ENCODE measurements around the gene POLR3E. TPM values are rescaled to one million over a fixed set of nuclear protein-coding genes. Genes with fewer than 3 reads are reported as not detected.

POLR3E gene
- total and polyA plus RNA-seq, 12 donors: 22.3 to 40.7 (median 30.6) TPM

DNA sequence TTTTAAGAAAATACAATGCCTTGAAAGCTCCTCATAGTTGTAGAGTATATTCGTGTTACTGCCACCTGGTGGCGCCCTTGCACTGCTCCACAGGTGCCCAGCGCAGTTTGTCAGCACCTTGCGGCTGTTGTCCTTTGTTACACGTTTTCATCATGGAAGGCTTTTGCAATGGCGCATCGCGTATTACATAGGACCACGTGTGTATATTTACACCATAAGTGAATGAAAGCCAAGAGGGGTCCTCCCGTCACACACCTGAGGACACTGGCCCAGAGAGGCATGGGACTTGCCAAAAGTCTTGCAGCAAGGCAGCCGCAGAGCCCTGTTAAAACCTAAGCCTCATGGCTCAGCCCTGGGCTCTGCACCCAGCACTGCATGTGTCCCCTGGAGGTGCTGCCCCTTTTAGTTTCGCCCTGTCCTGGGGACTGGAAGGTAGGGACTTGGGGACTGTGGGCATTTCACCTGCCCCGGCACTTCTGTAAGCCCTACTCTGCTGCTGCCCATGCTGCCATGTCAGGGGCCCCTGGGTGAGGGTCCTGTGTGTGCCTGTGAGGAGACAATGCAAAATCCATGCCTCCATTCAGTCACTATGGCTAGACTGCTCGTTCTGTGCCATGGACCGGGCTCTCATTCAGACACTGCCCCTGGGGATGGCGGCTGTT is 24.3 kb downstream of the POLR3E start:
- H3K27ac ChIP-seq: no peak overlapping the region
- H3K4me3 ChIP-seq: no peak overlapping the region
- H3K9me3 ChIP-seq: no peaks in the 10 kb centered on the region
- H3K36me3 ChIP-seq: peaks cover 0 to 100% (median 54%) of the 10 kb centered on the region in 9 donors
- DNase-seq: peak; percentile 50 to 59
- peak; percentile 39 to 73 (median 66) for ATAC-seq
- intact Hi-C loops (cut with DNase I): loop anchor here in 3 of 10 donors (10.0 kb wide), 2 partner anchors 93 to 1167 kb away; partner anchors contain the start of genes DNAH3 (in 2 of the 3) and LDAF1 (in 2 of the 3)
- H3K27me3 ChIP-seq: no peaks in the 10 kb centered on the region
- 49 to 50% methylated on average over 16 of the region's 16 CpGs for WGBS, 2 donors
- H3K4me1 ChIP-seq: peaks cover 0 to 15% (median 4%) of the 10 kb centered on the region in 9 donors
- TF ChIP-seq, protein P1, sequence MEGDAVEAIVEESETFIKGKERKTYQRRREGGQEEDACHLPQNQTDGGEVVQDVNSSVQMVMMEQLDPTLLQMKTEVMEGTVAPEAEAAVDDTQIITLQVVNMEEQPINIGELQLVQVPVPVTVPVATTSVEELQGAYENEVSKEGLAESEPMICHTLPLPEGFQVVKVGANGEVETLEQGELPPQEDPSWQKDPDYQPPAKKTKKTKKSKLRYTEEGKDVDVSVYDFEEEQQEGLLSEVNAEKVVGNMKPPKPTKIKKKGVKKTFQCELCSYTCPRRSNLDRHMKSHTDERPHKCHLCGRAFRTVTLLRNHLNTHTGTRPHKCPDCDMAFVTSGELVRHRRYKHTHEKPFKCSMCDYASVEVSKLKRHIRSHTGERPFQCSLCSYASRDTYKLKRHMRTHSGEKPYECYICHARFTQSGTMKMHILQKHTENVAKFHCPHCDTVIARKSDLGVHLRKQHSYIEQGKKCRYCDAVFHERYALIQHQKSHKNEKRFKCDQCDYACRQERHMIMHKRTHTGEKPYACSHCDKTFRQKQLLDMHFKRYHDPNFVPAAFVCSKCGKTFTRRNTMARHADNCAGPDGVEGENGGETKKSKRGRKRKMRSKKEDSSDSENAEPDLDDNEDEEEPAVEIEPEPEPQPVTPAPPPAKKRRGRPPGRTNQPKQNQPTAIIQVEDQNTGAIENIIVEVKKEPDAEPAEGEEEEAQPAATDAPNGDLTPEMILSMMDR (IDR thresholded peaks at IDR 0.05): peak; percentile 81 to 94 (median 91)

DNA sequence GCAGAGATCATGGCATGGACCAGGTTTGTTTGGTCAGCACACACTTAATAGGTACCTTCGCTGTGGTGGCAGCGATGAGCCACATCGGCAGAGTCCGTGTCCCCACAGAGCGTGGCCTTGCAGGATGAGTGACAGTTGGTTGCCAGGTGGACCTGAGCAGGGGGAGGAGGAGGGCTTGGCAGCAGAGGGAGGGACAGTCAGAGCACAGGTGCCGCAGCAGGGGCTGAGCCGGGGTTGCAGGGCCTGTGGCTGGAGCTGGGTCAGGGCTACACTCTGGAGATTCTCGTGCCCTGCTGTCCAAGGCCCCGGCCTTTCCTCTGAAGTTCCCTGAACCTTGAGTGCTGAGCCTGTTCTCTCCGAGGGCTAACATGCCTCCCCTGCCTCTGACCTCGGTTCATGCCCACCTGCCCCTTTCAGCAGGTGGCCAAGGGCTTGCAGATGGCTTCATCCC is 24.8 kb downstream of the POLR3E start:
- H3K27ac ChIP-seq: no peak overlapping the region
- DNase-seq: no peak
- no peaks in the 10 kb centered on the region for H3K27me3 ChIP-seq
- TF ChIP-seq, protein P1 (IDR thresholded peaks at IDR 0.05): no peak
- 93 to 98% methylated on average over 11 of the region's 11 CpGs for WGBS, 2 donors
- H3K36me3 ChIP-seq: peaks cover 3 to 100% (median 52%) of the 10 kb centered on the region in 9 donors
- H3K9me3 ChIP-seq: no peaks in the 10 kb centered on the region
- peak in 1 of 8 donors; percentile 8 for ATAC-seq
- peaks cover 0 to 15% (median 4%) of the 10 kb centered on the region in 9 donors for H3K4me1 ChIP-seq
- H3K4me3 ChIP-seq: no peak overlapping the region
- intact Hi-C loops (cut with DNase I): loop anchor here in 3 of 10 donors (10.0 kb wide), 2 partner anchors 93 to 1167 kb away; partner anchors contain the start of genes DNAH3 (in 2 of the 3) and LDAF1 (in 2 of the 3)

DNA sequence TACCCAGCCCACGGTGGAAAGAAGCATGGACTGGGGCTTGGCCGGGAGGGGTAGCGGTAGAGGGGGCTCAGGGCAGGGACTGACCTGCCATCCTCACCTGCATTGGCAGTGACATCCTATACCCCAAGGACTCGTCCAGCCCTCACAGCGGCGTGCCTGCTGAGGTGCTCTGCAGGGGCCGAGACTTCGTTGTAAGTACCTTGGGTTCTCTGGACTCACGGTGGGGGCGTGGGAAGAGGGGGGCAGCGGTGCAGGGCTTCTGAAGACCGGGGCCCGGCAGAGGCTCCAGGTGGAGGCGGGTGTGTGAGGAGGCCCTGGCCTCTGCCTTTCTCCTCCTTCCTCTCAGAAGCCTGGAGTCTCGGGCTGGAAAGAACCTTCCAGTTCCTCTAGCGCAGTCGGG is 25.5 kb downstream of the POLR3E start:
- TF ChIP-seq, protein P1 (IDR thresholded peaks at IDR 0.05): no peak
- no peak overlapping the region for H3K27ac ChIP-seq
- H3K4me3 ChIP-seq: no peak overlapping the region
- 96 to 97% methylated on average over 17 of the region's 17 CpGs for WGBS, 2 donors
- H3K4me1 ChIP-seq: peaks cover 0 to 15% (median 4%) of the 10 kb centered on the region in 9 donors
- H3K27me3 ChIP-seq: no peaks in the 10 kb centered on the region
- DNase-seq: no peak
- no peak for ATAC-seq
- no peaks in the 10 kb centered on the region for H3K9me3 ChIP-seq
- intact Hi-C loops (cut with DNase I): loop anchor here in 3 of 10 donors (10.0 kb wide), 2 partner anchors 92 to 1168 kb away; partner anchors contain the start of genes DNAH3 (in 2 of the 3) and LDAF1 (in 2 of the 3)
- H3K36me3 ChIP-seq: peaks cover 0 to 100% (median 45%) of the 10 kb centered on the region in 9 donors

DNA sequence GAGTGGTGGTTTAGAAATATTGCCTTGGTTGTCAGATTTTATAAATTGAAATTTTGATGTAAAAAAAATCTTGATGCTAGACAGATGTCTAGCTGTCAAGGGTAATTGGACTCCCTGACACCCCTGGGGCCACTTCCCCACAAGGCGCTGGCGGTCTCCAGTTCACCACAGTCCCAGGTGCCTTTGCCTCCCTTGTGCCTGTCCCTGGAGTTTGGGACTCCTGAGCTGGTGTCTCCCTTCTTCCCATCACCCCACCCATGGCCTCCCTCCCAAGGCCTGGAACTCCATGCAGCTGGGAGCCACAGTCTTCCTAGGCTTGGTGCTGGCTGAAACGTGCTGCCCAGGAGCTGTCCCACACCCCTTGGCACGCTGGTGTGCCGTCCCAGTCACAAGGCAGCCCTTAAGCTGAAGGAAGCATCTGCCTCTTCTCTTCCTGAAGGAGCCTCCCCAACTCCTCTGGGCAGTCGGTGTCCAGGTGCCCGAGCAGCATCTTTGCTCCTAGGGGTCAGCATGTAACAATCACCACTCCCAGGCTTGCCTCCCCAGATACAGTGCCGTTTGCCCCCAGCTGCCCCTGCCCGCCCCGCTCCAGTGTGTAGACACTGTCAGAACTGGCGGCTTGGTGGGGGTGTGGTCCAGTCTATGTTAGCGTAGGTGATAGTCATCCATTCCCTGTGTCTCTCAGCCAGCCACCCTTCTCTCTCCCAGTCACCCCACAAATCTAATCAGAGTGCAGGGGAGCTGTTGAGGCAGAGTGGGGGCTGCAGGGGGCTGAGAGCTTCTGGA is 26.2 kb downstream of the POLR3E start:
- Histone ChIP-seq H3K9me3 (no peaks in the 10 kb centered on the region), H3K4me1 (peaks cover 0 to 11% (median 4%) of the 10 kb centered on the region in 9 donors), H3K4me3 (no peak overlapping the region), H3K36me3 (peaks cover 0 to 100% (median 47%) of the 10 kb centered on the region in 9 donors), H3K27me3 (no peaks in the 10 kb centered on the region), H3K27ac (no peak overlapping the region)
- intact Hi-C loops (cut with DNase I): loop anchor here in 3 of 10 donors (10.0 kb wide), 2 partner anchors 91 to 1169 kb away; partner anchors contain the start of genes DNAH3 (in 2 of the 3) and LDAF1 (in 2 of the 3)
- TF ChIP-seq, protein P1 (IDR thresholded peaks at IDR 0.05): no peak
- ATAC-seq (no peak), DNase-seq (no peak)
- WGBS, 2 donors: 92 to 94% methylated on average over 12 of the region's 12 CpGs

Measured in heart right ventricle (tissue), 16 donors.